DMS114 treated with DMSO at 0.1 percent for 48 hours (cell line): ENCODE results near the gene GRIPAP1.

Source experiments
- DNase-seq: peaks from one replicate; lab custom pipeline; 2025; ENCODE audit not compliant: unreplicated experiment; lab: John Stamatoyannopoulos, UW

GRIPAP1 gene

GRCh38 chrX:48927736-48928382 is 74.2 kb downstream of the GRIPAP1 start:
- DNase-seq, result no peak

DNA sequence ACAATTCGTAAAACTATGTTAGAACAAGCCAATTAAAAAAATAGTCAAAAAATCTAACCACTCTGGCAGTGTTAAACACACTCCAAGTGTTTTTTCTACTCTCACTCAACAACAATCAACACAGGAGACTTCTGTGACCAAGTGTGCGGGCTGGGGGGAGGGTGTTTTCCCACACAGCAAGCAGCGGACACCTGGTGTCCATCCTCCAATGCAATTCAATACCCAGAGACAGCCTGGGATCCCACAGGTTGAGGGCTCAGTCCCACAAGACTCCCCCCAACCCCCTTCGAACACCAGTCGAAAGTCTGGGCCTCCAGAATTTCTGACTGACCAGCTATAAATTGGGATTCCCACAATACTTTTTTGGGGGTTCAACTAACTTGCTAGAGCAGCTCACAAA is 74.9 kb downstream of the GRIPAP1 start:
- DNase-seq, result no peak

GRCh38 chrX:48924270-48924669 is 77.8 kb downstream of the GRIPAP1 start:
- no peak for DNase-seq

DNA sequence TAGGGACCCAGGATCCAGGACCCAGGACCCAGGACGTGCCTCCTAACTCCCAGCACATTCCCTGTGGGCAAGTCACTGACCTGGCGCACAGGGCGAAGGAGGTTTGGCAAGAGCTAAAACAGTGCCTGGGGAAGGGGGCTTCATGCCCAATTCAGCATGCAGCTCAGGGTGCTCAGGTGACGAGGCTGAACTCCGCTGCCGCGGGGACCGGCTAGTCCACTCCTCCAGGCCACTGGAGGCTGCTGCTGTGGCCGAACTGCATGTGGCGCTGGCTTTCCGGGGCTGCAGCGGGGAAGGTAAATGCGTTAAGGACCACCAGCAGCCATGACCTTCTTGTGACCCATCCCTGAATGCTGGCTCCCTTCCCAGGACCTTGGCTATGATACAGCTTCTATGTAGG is 78.3 kb downstream of the GRIPAP1 start:
- no peak for DNase-seq
